GM12864 (cell line): ENCODE measurements around the gene KIF26B.

Experiments used
- DNase-seq: peaks from one replicate; pipeline ENCODE4 v3.0.0-alpha.2; 2011; ENCODE audit warnings: low read depth
- H3K4me3 ChIP-seq: 2 replicates; pipeline ENCODE4 v1.5.1; 2011; ENCODE audit warnings: mild to moderate bottlenecking, low read depth, low read length, control low read depth
- CTCF ChIP-seq: IDR thresholded peaks from 2 replicates; pipeline ENCODE4 v1.5.1; 2011; ENCODE audit warnings: low read depth, mild to moderate bottlenecking, moderate library complexity, low read length, control low read depth, inconsistent platforms; ENCODE audit errors: missing control alignments

Gene KIF26B

GRCh38 chr1:245205864-245206263 is 51.1 kb downstream of the KIF26B start:
- DNase-seq: no peak
- TF ChIP-seq CTCF: no peak
- H3K4me3 ChIP-seq: no peak overlapping the region

- DNase-seq: no peak
- no peak overlapping the region for H3K4me3 ChIP-seq
- TF ChIP-seq CTCF: no peak
Observed at GRCh38 chr1:245207056-245207638, 52.4 kb downstream of the KIF26B start.

GRCh38 chr1:245207801-245208200 is 53.0 kb downstream of the KIF26B start:
- DNase-seq: no peak
- H3K4me3 ChIP-seq: no peak overlapping the region
- TF ChIP-seq CTCF: no peak

- no peak for DNase-seq
- no peak overlapping the region for H3K4me3 ChIP-seq
- TF ChIP-seq CTCF: no peak
Observed at GRCh38 chr1:245209658-245210435, 55.1 kb downstream of the KIF26B start.

- no peak for DNase-seq
Observed at GRCh38 chr1:245211035-245211749, 56.4 kb downstream of the KIF26B start.

GRCh38 chr1:245211761-245212160 is 57.0 kb downstream of the KIF26B start:
- no peak for TF ChIP-seq CTCF
- no peak overlapping the region for H3K4me3 ChIP-seq
- no peak for DNase-seq

More at GRCh38 chr1:245211035-245211749, 56.4 kb downstream of the KIF26B start:
- no peak for TF ChIP-seq CTCF
- no peak overlapping the region for H3K4me3 ChIP-seq
